Neural cell (in vitro differentiated cells): ENCODE measurements around the gene NOTCH3. TPM values are rescaled to one million over a fixed set of nuclear protein-coding genes. Genes with fewer than 3 reads are reported as not detected.
A peak's percentile ranks its signal among the peaks of the same experiment; 100 is the strongest.

Experiments used
- H2AFZ ChIP-seq: fragments of 200-600, 300-800 bp; sonication (generic), shearing (Covaris generic); 2 replicates; pipeline ENCODE4 v1.6.0; 2014; ENCODE audit warnings: low read depth, mild to moderate bottlenecking, antibody characterized with exemption, low read length, moderate library complexity
- H3F3A ChIP-seq: fragments of 200-600 bp; shearing (Covaris generic); 2 replicates; pipeline ENCODE4 v1.6.1; 2016; ENCODE audit warnings: mild to moderate bottlenecking, moderate library complexity, mixed read lengths, antibody characterized with exemption, low read length; ENCODE audit not compliant: insufficient read depth, poor library complexity, severe bottlenecking
- H3K27ac ChIP-seq: fragments of 200-600, 300-800 bp; sonication (generic), shearing (Covaris generic); 2 replicates; pipeline ENCODE4 v1.5.1; 2014; ENCODE audit warnings: mild to moderate bottlenecking, low read length, moderate library complexity
- H3K27me3 ChIP-seq: fragments of 300-800, 200-600 bp; sonication (generic), shearing (Covaris generic); 2 replicates; pipeline ENCODE4 v1.6.0; 2014; ENCODE audit warnings: mild to moderate bottlenecking, low read depth, low read length, moderate library complexity; ENCODE audit not compliant: insufficient read depth
- H3K36me3 ChIP-seq: fragments of 300-800, 200-600 bp; sonication (generic), shearing (Covaris generic); 2 replicates; pipeline ENCODE4 v1.5.1; 2014; ENCODE audit warnings: mild to moderate bottlenecking, antibody characterized with exemption, low read length, moderate library complexity; ENCODE audit not compliant: insufficient read depth
- H3K4me2 ChIP-seq: fragments of 300-800, 200-600 bp; sonication (generic), shearing (Covaris generic); 2 replicates; pipeline ENCODE4 v1.6.0; 2014; ENCODE audit warnings: mild to moderate bottlenecking, low read length
- H3K4me3 ChIP-seq: fragments of 300-800, 200-600 bp; sonication (generic), shearing (Covaris generic); 2 replicates; pipeline ENCODE4 v1.5.1; 2014; ENCODE audit warnings: mild to moderate bottlenecking, low read length, moderate library complexity
- H3K79me2 ChIP-seq: fragments of 200-600 bp; shearing (Covaris generic); replicated peaks from 2 replicates; pipeline ENCODE4 v1.6.0; 2014; ENCODE audit warnings: mild to moderate bottlenecking, low read length, moderate library complexity; ENCODE audit not compliant: insufficient read depth
- H3K9ac ChIP-seq: fragments of 300-800, 200-600 bp; sonication (generic), shearing (Covaris generic); 2 replicates; pipeline ENCODE4 v1.6.1; 2016; ENCODE audit warnings: mild to moderate bottlenecking, low read length, mixed read lengths
- H3K9me2 ChIP-seq: fragments of 200-600 bp; shearing (Covaris generic); 2 replicates; pipeline ENCODE4 v1.6.1; 2016; ENCODE audit warnings: mild to moderate bottlenecking, low read length, mixed read lengths; ENCODE audit not compliant: insufficient read depth
- H3K9me3 ChIP-seq: fragments of 200-600, 300-800 bp; sonication (generic), shearing (Covaris generic); 2 replicates; pipeline ENCODE4 v1.6.1; 2016; ENCODE audit warnings: mild to moderate bottlenecking, mixed run types, low read length, moderate library complexity, mixed read lengths
- H4K20me1 ChIP-seq: fragments of 200-600 bp; shearing (Covaris generic); 2 replicates; pipeline ENCODE4 v1.6.1; 2016; ENCODE audit warnings: mild to moderate bottlenecking, mixed run types; ENCODE audit not compliant: insufficient read depth
- CTCF ChIP-seq: fragments of 450-650 bp; IDR thresholded peaks from 2 replicates; pipeline ENCODE4 v1.5.1; 2014; ENCODE audit warnings: antibody characterized with exemption, mild to moderate bottlenecking, moderate library complexity; ENCODE audit not compliant: poor library complexity, severe bottlenecking
- EP300 ChIP-seq: fragments of 450-650 bp; conservative IDR thresholded peaks from 2 replicates; pipeline ENCODE4 v1.6.1; 2014; ENCODE audit warnings: antibody characterized with exemption, mild to moderate bottlenecking, moderate library complexity; ENCODE audit not compliant: poor library complexity, severe bottlenecking
- EZH2 ChIP-seq: fragments of 200-600, 300-800 bp; shearing (Covaris generic), sonication (generic); IDR thresholded peaks from 2 replicates; pipeline ENCODE4 v1.6.1; 2014; ENCODE audit warnings: antibody characterized with exemption, low read length, borderline replicate concordance, mild to moderate bottlenecking; ENCODE audit not compliant: insufficient read depth, poor library complexity, severe bottlenecking
- MXI1 ChIP-seq: fragments of 450-650 bp; conservative IDR thresholded peaks from 2 replicates; pipeline ENCODE4 v1.6.1; 2014; ENCODE audit warnings: antibody characterized with exemption, mild to moderate bottlenecking; ENCODE audit not compliant: poor library complexity, severe bottlenecking
- POLR2AphosphoS5 ChIP-seq: IDR thresholded peaks from 2 replicates; pipeline ENCODE4 v1.6.1; 2012
- RAD21 ChIP-seq: fragments of 450-650 bp; conservative IDR thresholded peaks from 2 replicates; pipeline ENCODE4 v1.6.1; 2014; ENCODE audit warnings: antibody characterized with exemption, mild to moderate bottlenecking, moderate library complexity
- REST ChIP-seq: IDR thresholded peaks from 2 replicates; pipeline ENCODE4 v1.6.1; 2012; ENCODE audit warnings: borderline replicate concordance
- SMC3 ChIP-seq: fragments of 450-650 bp; conservative IDR thresholded peaks from 2 replicates; pipeline ENCODE4 v1.6.1; 2014; ENCODE audit warnings: antibody characterized with exemption, mild to moderate bottlenecking, moderate library complexity; ENCODE audit not compliant: poor library complexity
- TAF1 ChIP-seq: IDR thresholded peaks from 2 replicates; pipeline ENCODE4 v1.6.1; 2012; ENCODE audit warnings: low read depth
- polyA plus RNA-seq: library from polyadenylated mRNA; depleted of rRNA; stranded (reverse); fragments of >200 nt; gene quantifications from 2 replicates; pipeline ENCODE4 v1.2.3, GENCODE V29; 2014

NOTCH3 gene
- polyA plus RNA-seq, 1 donor from 2014 or later = 0.21 TPM

GRCh38 chr19:15198951-15199660 is 1.7 kb downstream of the NOTCH3 start:
- Histone ChIP-seq H3K9ac (peak overlapping the region; percentile 49), H2AFZ (no peak overlapping the region), H3K9me3 (no peaks in the 10 kb centered on the region), H3F3A (no peaks in the 10 kb centered on the region), H3K27me3 (no peaks in the 10 kb centered on the region), H3K4me3 (peak overlapping the region; percentile 59), H3K79me2 (peaks cover 11% of the 10 kb centered on the region), H3K27ac (no peak overlapping the region), H3K4me2 (no peak overlapping the region), H3K36me3 (no peaks in the 10 kb centered on the region), H3K9me2 (no peaks in the 10 kb centered on the region), H4K20me1 (no peaks in the 10 kb centered on the region)
- TF ChIP-seq POLR2AphosphoS5 = no peak
- no peak for TF ChIP-seq TAF1
- no peak for TF ChIP-seq SMC3
- no peak for TF ChIP-seq EZH2
- TF ChIP-seq CTCF = no peak
- no peak for TF ChIP-seq RAD21
- TF ChIP-seq EP300 = no peak
- no peak for TF ChIP-seq MXI1
- TF ChIP-seq REST = no peak

- Histone ChIP-seq H3K9ac (no peak overlapping the region), H3K79me2 (peaks cover 11% of the 10 kb centered on the region), H3K27me3 (no peaks in the 10 kb centered on the region), H3K9me3 (no peaks in the 10 kb centered on the region), H3K4me2 (no peak overlapping the region), H2AFZ (no peak overlapping the region), H3K27ac (no peak overlapping the region), H3K36me3 (no peaks in the 10 kb centered on the region), H4K20me1 (no peaks in the 10 kb centered on the region), H3F3A (no peaks in the 10 kb centered on the region), H3K4me3 (no peak overlapping the region), H3K9me2 (no peaks in the 10 kb centered on the region)
- no peak for TF ChIP-seq POLR2AphosphoS5
- no peak for TF ChIP-seq REST
- TF ChIP-seq EP300 = no peak
- TF ChIP-seq TAF1 = no peak
- no peak for TF ChIP-seq EZH2
- no peak for TF ChIP-seq RAD21
- TF ChIP-seq MXI1 = no peak
- no peak for TF ChIP-seq CTCF
- no peak for TF ChIP-seq SMC3
Measured at GRCh38 chr19:15197942-15198341, 2.9 kb downstream of the NOTCH3 start.
